Stimulated activated CD8-positive, alpha-beta memory T cell treated with anti-CD3 and anti-CD28 coated beads, Interleukin-4, amount 100 ng/mL, for 4 hours (primary cell): ENCODE measurements around the gene NR2F2.

Source experiments
- DNase-seq, 2 donors: peaks; one replicate each; pipeline ENCODE4 v3.0.0-alpha.2; 2020; ENCODE audit warnings: low read depth in 2 of 2, low spot score in 1 of 2

NR2F2 gene

DNA sequence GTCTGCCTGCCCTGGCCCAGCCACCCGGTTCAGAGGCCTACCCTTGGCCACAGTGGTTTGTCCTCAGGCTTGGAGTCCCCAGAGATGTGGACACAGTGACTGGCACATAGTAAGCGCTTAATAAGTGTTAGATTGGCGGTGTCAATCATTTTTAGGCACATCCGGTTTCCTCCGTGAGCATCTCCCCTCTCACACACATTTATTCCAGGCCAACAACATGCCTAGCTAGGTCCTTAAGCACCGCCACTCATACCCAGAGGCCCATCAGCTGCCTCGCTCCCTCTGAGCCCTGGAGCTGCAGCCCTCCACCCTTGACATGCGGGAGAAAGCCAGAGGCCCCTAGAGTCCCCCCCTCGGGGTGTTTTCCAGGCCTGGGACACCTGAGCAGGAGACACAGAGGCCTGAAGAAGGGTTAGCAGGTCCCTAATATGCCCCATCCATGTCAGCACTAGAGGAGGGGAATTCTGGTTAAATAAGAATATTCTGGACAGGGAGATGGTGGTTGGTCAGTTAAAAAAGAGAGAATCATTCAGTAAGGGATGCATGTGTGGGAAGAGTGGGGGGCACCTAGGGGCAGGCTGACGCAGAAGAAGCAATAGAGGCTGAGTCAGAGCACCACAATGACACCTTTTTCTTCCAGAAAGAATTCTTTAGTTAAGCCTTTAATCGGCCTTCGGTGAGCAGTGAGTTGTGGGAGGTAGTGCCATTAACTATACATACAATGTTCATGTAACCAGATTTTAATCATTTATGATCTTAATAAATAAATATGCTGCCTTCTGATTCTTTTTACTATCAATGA is 22.3 kb downstream of the NR2F2 start:
- no peak for DNase-seq

- DNase-seq: no peak
Measured at GRCh38 chr15:96353416-96353929, 23.0 kb downstream of the NR2F2 start.

DNA sequence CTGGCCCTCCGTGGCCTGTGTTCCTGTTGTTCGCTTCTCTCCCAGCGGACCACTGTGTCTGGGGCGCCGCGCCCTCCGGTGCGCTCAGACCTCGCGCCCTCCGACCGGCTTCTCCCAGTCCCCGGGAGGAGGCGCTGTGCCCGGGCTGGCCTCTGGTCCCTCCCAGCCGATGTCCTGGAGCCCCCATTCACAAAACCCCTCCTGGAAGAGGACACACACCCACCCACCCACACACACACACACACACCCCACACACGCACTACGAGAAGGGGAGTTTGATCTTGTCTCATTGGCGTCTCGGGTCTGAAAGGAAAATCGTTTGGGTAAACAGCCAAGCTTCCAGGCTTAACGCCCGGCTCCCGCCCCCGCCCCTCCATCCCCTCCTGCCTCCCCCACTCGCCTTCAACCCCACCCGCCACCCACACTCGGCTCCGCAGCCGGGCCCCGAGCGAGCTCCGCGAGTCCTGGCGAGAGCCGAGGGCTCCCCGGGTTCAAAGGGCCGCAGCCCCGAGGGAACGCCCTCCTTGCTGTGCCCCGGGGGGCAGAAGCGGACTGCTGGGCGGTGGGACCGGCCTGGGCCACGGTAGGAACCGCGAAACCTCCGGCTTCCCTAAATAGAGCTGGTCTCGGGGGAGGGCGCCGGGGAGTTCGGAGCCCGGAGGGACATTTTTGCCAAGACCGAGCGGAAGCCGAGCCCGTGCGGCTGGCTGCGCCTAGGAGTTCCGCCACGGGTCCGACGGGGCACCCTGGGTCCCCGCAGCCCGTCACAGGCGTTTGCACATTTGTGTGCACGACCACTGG is 23.6 kb downstream of the NR2F2 start:
- no peak for DNase-seq

- DNase-seq: no peak
Measured at GRCh38 chr15:96354731-96355567, 24.4 kb downstream of the NR2F2 start.

- no peak for DNase-seq
Measured at GRCh38 chr15:96355568-96356187, 25.2 kb downstream of the NR2F2 start.

- DNase-seq: peak; percentile 8 to 24
Measured at GRCh38 chr15:96356494-96357455, 26.3 kb downstream of the NR2F2 start.

DNA sequence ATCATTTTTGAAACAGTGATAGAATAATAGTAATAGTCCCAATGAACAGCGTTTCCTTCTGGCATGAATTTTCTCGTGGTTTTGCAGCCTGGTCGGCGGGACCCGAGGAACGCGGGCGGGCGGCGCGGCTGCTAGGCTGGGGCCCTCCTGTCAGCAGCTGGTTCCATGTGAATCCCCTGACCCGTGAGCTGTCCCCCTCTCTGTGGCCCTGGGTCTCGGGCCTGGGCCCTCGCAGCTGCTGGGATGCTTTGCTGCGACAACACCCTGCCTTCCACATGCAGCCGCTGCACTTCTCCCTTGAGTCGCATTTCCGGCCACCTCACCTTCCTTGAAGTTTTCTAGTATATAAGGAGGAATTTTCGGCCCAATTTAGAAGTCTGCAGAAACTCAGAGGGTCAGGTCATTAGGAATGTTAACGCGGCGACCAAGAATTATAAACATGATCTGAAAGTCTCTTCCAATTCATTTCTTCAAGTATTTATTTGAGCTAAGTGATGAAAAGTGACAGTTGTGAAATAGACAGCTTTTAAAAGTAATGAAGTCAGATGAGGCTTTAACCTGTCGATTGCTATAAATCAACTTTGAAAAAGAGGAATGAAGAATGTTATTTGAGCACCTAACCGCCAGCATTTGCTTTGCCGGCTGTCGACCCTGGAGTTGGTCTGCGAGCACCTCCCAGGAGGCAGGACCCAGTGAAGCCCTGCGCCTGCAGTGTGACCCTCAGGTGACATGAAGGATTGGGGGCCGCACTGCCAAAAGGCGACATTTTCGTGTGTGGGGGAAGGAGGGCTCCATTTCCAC is 27.7 kb downstream of the NR2F2 start:
- no peak for DNase-seq

- no peak for DNase-seq
Measured at GRCh38 chr15:96358821-96359615, 28.5 kb downstream of the NR2F2 start.

DNA sequence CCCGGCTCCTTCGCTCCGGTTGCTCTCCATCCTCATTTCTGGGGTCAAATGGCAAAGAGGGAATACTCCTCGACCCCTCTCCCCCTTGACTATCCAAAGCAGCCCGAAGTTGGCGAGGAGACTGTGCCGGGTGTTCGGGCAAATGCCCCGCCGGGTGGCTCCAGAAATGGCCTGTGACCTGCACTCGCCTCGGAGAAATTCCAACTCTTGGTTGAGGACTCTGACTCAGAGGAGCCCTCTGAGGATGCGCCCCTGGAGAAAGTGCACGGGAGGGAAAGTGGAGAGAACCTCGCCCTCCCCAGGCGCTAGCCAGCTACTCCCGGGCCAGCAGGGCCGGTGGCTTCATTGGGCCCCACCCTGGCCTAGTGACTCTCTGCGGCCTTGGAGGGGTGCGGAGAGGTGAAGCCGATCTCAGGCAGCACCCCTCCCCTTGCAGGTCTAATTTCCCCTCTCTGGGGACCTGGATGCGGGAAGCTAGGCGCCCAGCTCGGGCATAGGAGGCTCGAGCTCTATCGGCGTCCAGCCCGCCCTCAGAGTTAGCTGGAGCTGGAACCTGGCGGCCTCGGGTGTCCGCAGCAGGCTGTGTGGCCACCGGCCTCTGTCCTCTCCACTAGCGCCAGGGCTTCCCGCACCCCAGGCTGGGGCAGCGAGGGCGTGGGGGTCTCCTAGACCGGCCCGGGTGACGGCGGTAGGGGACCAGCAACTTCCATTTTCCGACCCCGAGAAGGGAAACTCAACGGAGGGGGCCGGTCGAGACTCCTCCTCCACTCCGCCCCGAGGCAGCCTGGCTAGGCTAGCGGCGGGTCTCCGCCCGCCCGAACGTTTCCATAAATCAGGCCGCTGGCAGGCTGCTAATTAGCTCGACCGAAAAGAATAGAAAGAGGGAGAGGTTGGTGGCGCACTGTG is 29.4 kb downstream of the NR2F2 start:
- no peak for DNase-seq

DNA sequence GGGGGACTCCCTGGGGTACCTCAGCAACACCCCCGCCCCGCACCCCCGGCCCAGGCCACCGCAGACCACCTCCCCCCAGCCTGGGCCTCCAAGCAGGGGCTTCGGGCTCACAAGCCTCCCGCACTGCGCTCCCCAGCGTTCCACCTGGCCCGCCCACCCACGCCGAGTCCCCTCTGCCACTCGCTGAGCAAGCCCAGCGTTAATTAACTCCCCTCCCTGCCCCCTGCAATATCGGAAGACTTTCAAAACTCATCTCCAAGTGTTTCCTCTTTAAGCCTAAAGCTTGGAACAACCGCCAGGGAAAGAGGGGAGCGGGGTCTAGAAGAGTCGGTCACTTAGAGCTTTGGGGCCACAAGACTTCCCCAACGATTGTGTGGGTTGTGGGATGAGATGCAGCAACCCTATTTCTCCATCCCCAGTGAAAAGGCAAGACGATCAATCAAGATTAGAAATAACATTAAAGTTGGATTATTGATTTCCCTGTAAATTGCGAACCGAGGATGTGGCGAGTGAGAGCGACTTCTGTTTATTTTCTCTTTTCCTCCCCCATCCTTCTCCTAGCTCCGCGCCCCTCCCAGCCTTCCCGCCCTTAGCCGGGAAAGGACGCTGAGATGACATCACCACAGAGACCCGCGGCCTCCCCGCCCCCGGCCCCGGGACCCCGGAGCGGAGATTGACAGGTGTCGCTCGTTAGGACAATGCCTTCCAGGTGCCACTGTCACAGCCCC is 30.2 kb downstream of the NR2F2 start:
- no peak for DNase-seq

DNA sequence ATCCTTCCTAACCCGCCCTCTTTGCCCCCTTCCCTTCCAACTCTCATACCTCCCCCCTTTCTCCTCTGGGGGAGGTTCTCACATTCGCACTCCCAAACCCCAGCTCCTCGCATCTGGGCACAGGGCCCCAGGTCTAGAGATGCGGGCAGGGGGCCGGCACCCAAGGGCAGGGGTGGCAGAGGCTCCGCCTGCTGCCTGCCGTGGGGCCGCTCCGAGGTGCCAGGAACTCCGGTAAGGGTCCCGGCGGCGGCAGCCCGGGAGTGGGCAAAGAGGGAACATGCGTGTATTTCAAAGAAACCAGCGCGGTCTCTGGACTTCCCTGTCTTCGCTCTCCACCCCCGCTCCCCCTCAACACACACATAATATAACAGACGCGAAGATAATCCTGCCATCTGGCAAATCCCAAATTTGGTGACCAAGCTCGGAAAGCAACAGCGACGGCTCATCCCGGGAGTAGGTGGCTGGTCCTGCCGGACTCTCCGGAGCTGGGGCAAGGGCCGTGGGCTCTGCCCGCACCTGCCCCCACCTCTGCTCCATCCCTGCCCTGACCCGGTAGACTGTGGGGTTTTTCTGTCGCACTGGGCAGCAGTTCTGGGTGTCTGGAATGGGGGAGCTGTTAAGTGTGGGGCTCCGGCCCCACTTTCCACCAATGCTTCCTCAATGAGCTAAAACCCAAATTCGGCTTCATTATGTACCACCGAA is 31.0 kb downstream of the NR2F2 start:
- no peak for DNase-seq

GRCh38 chr15:96362011-96362754 is 31.7 kb downstream of the NR2F2 start:
- DNase-seq: no peak

DNA sequence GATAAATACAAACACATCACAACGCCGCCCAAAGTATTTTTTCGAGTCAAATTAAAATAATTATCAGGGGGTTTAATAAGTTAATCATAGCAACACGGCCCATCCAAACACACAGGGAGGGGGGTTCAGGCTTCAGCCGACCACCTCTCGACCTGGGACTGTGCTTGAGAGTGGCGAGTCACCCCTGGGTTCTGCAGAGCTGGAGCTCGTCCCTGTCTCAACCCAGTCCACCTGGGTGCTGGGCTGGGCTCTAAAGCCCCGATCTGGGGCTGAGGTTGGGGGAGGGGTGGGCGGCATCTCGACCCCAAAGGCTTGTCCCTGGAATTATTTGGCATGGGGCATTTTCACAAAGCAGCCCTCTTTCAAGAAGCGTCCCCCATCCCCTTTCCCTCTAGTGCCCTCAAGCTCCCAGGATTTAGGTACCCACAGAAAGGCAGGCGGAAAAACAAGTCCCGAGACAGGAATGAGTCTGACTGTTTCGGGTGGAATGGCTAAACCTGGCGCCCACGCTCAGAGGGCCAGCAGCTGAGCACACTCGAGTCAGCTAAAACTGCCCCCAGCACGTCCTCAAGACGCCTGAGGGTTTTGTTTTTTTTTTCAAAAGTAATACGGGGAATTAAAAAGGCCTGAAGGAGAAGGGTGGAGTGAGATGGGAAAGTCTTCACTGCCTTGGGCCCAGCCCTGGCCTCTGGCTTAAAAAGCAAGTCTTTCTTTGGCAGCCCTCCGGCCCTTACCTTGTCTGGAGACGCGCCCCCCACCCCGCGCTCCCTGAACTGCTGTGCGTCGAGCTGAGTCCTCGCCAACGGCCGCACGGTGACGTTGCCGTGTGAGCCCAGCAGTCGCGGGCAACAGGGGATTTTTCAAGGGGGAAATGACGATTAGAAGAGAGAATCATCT is 32.5 kb downstream of the NR2F2 start:
- DNase-seq: no peak

DNA sequence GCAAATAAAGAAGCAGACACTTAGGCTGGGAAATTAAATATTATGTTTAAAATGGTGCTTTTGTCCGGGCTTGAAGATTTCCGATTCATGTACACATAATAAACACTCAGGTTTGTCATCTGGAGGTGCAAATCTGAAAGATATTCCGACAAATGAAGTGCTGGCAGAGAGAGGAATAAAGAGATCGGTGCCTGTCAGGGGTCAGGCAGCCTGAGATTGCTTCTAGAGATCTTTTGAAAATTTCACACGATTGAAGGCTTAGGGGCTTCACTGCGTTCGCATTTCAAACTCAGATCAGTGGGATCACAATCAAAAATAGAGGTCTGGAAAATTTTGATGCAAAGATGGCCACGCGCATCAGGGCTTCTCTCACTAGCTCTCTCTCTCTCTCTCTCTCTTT is 33.2 kb downstream of the NR2F2 start:
- no peak for DNase-seq
